Esophagus muscularis mucosa (tissue), 3 donors: ENCODE measurements around the gene MATN1.

Source experiments
- CTCF ChIP-seq, 3 experiments: fragments of 200-600 bp in 2 of 3; fragments of 450-650 bp in 1 of 3; sonication (generic) in 2 of 3; IDR thresholded peaks; one replicate each; pipeline ENCODE4 v1.5.1; 2017 to 2019; ENCODE audit warnings: antibody characterized with exemption in 3 of 3, mild to moderate bottlenecking in 2 of 3, moderate library complexity in 1 of 3
- POLR2A ChIP-seq: fragments of 450-650 bp; IDR thresholded peaks from one replicate; pipeline ENCODE4 v1.6.1; 2017; ENCODE audit warnings: antibody characterized with exemption, moderate library complexity, mild to moderate bottlenecking, low read depth

DNA sequence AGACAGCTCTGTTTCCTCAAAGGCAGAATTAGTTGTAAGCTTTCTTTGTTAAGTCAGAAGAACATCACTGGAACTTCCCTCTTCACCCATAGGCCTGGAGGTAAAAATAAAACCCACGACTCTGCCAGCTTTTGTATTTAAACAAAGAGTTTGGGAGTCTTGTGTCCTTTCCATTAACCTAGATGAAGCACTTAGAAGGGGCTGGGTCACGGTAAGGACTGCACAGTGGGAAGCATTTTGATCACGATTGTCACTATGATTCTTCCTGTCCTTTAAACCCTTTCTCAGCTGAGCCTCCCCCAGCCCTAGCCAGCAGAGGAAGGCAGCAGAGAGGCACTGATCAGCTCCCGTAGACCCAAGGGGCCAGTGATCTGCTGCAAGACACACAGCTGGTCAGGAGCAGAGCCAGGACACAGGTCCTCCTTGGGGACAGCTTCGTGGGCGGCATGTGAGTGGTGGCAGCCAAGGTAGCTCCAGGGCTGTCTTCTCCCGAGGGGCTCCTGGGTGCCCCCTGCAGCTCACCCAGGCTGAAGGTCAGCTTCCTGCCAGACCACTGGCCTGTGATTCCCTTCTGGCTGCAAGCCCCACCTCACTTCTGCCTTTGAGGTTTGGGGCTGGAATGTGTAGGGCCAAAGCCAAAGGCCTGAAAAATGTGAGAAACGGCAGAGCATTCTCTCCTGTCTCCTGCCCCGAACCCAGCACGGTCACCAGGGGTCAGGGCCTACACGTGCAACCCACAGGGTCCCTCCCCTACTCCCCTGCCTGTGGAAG, 38.2 kb upstream of the MATN1 start:
- TF ChIP-seq CTCF (IDR thresholded peaks at IDR 0.05), result no peak
- TF ChIP-seq POLR2A, result no peak
